Stimulated activated CD8-positive, alpha-beta memory T cell treated with anti-CD3 and anti-CD28 coated beads, Interleukin-12 subunit alpha, Interleukin-12 subunit beta, amount 100 ng/mL, for 24 hours (primary cell): ENCODE data around the gene ADCYAP1R1.

ENCODE experiments used
- DNase-seq: peaks from one replicate; pipeline ENCODE4 v3.0.0-alpha.2; 2020; ENCODE audit errors: extremely low read depth

The ADCYAP1R1 gene

DNA sequence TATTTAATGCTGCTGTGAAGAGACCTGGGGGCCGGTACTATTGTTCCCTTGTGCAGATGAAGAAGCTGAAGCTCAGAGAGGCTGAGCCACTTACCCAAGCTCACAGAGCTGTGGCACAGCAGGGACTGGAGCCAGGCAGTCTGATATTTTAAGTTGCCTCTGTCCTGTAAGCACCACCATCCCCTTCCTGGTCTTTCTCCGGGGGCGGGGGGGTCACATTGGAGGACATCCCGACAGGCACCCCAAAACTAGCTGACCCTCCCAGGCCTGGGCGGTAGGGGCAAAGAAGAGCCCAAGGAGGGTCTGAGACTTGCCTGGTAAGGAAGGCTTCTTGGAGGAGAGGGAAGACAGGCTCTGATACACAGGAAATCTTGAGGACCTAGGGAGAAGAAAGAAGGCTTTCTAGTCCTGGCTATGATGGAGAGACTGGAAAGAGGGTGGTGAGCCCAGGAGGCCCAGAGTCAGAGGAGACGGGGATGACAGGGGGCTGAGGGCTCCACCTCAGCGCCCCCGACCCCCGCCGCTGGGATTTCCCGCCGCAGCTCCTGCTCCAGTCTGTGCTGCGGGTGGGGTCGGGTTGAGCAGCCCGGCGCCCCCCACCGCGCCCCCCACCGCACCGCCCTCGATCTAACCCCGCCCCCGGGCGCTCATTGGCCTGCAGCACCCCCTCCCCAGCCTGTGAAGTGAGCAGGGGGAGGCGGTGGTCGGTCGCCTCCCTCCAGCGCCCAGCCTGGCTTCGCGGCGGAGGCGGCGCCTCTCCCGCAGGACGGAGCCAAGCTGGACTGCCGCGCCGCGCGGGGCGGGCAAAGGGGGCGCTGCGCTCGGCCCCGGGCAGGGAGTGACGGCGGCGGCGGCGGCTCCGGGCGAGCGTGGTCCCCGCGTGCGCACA lies at the start of gene ADCYAP1R1:
Gene ADCYAP1R1, plus strand, starts transcription at position 711 of the 889 bp plus-strand sequence. CDS start 10,957 bp downstream, outside the sequence.
- DNase-seq = no peak

DNA sequence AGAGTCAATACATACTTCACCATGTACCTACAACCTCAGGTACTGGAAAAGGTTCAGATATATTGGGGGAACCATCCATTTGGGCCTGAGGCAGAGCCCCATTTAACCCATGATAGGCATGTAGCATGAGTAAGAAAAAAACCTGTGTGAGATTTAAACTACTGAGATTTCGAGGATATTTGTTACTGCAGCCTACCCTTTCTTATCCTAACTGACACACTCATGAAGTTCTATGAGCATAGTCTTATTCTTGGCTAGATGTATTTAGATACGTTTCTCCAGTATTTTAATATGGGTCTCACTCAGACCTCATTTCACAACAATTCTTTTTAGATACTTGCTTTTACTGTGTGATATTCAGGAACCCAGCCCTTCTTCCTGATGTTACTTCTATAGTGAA lies 49.0 kb upstream of the ADCYAP1R1 start:
- no peak for DNase-seq

DNA sequence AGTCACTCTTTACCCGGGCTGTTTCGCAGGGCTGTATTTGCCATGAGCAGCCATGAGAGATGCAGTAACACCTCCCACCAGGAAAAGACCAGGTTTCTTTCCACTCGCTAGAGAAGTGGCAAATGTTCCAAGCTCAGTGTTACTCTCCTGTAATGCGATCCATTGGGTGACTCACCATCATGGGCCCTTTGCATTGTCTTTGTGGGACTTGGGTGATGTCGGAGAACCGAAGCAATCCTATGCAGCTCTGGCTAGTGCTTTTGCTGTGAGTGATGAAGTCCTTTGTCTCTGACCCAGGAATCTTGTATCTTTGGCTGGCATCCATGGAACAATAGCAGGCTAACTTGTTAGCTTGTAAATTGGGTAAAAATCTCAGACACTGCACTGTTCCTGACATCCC lies 48.4 kb upstream of the ADCYAP1R1 start:
- DNase-seq = no peak

DNA sequence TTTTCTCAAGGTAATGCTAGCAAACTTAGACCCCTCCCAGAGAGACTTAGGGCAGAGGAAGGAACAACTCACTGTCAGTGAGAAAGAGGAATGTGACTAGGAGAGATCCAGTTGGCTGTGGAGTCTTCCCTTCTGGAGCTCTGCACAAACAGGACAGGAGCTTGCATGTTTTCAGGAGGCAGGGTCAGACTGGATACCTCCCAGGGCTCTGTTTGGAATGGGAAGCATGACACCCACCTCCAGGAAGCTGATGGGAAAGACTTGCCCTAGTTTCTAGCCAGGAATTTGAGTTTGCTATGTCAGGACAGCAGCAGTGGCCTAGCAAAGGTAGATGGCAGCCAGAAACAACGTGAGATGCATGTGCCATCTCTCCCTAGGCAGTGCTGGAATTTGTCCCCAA lies 47.7 kb upstream of the ADCYAP1R1 start:
- no peak for DNase-seq

DNA sequence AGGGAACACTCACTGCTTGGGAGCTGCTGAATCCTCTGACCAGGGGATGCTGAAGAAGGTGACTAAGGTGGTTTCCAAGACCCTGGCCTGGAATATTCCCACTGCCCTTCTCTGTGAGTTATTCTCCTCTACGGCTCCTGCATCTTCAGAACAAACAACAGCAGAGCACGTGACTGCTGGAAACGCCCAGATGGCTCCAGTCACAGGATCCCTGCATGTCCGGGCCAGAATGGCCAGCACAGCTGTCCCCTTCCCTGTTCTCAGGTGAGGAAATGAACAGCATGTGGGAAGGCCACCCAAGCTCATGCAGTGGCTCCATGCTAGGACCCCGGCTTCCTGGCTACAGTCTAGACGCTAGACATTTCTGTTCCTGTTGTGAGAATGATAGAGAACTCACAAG lies 45.3 kb upstream of the ADCYAP1R1 start:
- DNase-seq = no peak

DNA sequence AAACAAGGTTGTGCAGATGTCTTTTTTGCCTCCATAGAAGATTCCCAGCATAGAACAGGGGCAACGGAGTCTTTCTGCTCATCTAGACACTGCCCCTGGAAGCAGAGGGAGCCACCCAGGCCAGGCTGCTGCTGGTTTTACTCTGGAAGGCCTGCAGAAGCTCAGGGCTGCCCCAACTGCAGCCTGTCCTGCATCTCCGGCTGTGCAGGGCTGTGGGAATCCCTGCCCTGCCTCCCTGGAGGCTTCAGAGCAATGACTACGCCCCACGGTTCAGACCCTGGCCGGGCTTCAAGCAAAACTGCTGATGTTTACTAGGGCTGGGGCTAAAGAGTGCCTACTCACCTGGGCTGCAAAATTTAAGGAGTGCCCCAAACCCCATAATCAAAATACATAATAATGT lies 44.5 kb upstream of the ADCYAP1R1 start:
- no peak for DNase-seq

DNA sequence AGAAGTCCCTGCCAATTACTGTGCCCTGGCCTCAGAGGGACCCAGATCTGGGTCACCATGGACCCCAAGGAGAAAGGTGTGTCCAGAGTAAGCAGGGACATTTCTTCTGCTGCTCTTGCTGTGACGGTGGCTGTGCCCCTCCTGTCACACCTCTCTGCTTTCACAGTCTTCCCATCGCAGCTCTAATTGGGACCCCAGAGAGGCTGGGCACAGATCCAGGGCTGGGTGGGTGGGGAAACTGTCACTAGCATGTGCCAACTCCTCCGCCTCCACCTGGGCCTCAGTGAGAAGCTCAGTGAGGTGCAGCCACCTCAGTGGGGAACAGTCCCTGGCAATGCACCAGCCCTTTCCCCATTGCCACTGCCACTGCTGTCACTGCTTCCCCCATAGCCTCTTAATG lies 37.3 kb upstream of the ADCYAP1R1 start:
- no peak for DNase-seq

DNA sequence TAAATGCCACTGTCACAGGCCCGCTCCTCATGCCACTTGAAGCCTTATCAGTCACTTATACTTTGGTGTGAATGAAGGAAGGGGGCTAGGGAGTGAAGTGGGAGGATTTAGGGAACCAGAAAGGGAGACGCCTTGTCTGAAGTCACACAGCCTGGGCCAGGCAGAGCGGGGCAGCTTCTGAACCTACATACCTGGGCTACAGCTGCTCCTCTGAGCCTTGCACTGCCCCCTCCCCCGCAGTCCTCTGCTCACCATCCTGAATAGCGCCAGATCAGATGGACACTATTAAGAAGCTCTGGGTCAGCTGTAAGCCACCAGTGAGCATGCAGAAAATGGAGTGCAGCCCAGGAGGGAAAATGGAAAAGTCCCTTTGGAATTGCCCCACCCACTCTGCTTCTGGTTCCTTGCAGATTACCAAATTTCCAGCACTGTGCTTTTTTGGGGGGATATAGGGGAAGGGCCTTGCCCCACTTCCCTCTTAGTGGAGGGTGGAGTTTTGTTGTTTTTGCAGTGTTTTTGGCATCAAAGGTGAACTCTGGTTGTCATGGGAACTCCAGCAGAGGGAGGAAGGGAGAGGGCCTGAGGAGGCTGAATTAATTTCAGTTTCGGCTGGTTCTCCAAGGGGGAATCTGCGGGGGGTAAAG lies 35.0 kb upstream of the ADCYAP1R1 start:
- no peak for DNase-seq

DNA sequence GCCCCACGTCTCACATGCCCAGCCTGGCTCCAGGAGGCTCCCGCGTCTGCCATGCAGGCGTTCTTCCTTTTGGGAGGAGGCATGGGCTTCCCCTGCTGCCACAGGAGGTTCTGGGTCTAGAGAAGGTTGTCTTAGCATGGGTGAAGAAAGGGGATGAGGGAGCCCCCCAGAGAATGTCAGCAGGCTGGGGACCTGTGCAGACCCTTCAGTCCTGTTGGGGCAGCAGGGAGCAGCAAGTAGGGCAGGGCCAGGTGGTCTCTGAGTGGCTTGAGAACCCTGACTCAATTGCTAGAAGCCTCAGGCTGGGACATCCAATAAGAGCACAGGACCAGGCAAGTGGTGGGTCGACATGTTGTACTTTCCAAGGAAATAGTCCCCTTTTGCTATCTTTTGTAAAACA lies 34.4 kb upstream of the ADCYAP1R1 start:
- no peak for DNase-seq

DNA sequence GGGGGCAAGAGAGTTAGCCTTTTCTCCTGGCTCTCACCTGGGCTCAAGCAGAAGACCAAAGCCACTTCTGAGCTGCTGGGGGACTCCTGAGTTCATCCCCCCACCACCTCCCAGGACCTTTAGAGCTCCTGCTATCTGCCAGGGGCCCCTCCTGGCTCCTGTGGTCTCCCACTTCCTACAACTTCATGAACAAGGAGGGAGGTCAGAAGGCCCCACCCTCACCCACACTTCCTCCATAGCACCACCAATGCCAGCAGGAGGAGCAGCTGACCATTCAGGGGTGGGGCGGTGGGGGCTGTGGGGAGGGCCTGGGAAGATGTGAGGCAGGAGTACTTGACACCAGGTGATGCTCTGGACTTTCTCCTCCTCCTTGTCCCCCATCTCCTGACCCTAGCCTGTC lies 32.6 kb upstream of the ADCYAP1R1 start:
- DNase-seq = no peak

DNA sequence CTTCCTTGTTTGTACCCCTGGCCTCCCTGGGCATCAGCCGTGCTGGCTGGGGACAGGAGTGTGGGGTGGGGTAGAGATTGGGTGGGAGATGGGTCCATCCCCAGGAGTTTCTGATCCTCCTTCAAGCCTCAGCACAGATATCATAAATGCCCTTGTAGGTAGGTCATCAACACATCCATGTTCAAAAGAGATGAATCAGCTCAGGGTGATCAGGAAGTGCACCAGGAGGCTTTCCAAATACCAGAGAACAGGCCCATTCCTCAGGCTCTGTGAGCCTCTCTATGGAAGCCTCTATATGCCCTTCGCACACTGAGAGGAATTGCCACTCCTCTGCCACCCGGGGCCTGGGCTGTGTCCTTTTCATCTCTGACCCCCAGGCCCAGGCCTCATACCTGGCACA lies 31.9 kb upstream of the ADCYAP1R1 start:
- DNase-seq = no peak

DNA sequence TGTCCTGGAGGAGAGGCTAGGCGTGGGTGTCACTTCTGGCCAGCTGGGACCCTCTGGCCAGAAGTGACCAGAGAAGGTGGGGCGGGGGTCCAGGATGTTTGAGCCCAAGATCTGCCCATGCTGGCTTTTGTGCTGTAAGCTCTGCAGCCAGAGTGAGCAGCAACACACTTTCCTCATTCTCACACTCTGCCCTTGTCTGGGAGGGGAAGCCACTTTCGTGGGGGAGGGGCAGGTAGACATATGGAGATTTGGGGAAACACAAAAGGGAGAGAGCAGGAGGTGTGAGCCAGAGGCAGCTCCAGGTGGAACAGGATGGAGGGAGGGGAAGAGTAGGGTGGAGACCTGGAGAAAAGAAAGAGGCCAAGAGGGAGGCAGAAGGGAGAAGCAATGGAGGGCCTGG lies 31.5 kb upstream of the ADCYAP1R1 start:
- no peak for DNase-seq

DNA sequence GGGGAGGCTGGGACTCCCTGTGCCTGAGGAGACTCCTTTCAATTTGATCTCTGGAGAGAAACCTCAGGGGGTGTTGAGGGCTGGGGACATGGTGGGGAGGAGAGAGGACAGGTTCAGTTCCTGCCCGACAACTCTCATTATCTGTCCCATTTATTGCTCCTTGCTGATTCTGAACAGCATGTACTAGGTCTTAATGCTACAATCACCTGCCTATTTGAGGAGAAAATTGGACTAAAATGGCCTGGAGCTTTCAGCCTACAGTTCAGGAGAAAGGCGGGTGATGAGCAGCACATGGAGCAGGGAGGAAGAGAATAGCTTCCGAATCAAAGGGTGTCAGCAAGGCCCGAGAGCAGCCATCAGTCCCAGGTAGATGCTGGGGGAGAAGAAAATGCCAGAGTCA lies 30.0 kb upstream of the ADCYAP1R1 start:
- no peak for DNase-seq

DNA sequence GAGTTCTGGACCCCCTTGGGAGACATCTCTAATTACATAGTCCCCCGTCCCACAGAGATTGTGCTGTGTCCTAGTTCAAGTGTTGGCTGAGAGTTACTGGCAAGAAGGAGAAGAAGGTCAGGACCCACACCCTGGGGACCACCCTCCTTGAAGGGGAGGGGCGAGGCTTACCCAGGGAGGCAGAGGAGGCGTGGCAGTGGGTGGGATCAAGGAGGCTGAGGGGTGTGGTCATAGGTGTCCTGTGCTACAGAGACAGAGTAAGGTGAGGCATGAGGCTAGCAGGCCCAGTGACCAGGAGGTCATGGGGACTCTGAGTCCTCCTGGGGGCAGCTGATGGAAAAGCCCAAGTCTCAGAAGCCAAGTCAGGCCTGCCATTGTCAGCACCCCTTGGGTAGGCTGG lies 29.4 kb upstream of the ADCYAP1R1 start:
- DNase-seq = no peak

DNA sequence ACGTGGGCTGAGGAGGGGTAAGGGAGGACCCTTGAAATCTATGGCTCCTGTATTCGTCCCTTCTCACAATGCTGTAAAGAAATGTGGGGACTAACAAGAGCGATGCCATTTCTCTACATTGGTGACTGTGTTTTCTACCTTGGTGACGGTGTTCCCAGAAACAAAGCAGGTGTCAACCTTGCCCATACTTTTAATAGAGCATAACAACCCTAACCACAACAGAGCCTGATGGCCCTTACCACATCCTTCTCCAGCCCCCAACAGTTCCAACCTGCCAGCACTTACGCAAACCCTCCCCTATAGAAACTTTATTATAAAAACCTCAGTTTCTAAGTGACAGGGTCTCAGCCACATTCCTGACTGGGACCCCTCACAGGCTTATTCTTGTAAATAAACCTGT lies 28.2 kb upstream of the ADCYAP1R1 start:
- DNase-seq = no peak

DNA sequence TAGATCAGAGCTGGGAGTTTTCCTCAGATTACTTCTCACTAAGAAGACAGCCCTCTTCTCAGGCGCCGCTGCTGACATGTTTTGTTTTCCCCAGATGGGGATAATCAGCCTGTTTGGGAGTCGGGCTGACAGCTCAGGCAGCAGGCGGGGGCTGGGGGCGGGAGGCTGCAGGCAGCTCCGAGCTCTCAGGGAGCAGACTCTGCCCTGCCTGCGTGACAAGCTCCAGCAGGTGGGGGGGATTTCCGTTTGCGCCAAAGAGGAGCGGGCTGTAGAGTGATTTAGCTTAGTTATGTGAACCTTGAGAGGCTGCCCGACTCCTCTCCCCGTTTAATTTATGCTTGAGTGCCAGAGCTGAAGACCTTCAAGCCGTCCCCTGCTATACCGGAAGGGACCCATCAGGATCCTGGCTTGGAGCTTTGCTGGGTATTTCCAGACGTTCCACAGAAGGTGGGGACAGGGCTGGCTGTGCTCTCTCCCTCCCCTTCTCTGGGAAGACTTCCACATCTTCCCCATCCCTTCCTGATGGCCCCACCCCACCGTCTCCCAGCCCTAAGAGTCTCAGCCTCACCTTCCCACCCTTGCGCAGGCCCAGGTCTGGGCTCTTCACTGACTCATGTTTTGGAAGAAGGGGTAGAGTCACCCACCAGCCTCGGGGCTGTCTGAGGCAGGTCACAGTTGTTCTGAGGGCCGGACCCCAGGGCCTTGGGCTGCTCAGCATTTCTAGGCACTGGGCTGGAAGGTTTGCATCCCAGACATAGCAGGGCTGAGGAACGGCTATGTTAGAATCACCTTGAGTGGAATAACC lies 24.7 kb upstream of the ADCYAP1R1 start:
- DNase-seq = no peak

DNA sequence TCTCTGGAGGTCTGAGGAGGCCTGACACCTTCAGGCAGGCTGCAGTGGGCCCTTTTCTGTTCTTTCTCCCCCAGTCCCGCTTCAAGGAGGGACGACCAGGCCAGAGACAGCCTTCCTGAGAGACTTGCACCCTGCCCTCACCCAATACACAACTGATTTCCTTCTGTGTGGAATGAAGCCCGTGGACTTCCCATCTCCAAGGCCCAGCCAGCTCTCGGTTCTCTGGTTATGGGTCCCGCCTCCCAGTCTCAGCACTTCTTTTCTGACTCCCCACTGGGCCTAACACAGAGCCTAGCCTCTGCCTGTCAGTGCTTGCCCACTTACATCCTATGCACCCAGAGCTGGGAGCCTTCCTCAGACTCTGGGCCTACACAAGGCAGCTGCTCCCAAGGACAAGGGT lies 24.1 kb upstream of the ADCYAP1R1 start:
- no peak for DNase-seq

DNA sequence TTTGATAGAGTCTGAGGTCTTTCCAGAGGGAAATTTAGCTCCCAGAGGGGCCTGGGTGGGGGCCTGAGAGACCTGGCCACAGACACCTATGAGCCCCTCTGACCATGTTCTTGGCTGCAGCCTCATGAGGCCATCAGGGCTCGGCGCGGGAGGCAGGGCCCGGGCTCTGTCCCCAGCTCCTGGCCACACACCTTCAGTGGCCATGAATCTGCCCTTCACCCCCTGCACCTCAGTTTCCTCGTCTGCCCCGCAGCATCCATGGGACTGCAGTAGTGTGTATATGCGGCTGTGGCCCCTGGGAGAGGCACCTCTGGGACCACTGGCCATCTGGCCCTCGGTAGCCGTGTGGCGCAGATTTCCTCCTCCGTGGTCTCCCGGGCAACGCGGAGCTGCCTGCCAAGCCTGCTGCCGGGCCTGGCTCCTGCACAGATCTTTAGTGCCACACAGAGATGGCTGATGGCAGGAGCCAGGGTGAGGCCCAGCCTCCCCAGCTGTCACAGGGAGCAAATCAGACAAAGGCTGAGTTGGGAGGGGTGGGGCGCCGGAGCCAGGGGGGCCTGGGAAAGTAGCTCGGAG lies 23.6 kb upstream of the ADCYAP1R1 start:
- DNase-seq = no peak

DNA sequence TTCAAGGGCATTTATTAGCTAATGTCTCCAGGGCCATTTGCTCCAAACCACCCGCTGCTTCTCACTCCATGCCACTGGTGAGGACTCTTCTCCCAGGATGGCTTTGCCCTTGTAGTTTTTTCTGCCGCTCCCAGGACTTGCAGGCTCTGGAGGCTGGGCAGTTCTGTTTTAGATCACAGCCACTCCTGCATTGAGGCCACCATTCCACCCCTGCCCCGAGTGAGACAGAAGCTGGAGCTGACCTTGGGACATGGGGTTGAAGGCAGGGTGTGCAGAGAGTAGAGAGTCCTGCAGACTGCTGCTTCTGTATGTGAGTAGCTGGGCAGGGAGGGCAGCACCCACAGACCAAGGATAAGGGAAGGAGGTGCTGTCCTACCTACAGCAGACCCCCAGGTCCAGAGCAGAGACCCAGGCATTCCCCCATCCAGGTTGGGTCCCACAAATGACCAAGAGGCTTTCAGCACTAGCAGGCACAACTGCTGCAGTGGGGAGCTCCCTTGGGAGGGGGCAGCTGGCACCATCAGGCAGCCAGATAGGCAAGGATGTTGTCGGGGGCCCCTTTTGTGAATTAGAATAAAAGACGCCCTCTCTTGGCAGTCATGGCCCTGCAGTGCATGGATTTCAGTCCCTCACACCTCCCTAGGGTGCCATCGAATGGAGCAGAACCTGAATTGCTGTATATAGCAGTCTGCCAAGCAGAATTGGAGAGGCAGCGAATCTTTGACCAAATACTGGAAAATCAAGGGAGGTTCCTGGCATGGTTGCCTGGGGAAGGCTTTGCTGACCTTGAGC lies 22.7 kb upstream of the ADCYAP1R1 start:
- no peak for DNase-seq

DNA sequence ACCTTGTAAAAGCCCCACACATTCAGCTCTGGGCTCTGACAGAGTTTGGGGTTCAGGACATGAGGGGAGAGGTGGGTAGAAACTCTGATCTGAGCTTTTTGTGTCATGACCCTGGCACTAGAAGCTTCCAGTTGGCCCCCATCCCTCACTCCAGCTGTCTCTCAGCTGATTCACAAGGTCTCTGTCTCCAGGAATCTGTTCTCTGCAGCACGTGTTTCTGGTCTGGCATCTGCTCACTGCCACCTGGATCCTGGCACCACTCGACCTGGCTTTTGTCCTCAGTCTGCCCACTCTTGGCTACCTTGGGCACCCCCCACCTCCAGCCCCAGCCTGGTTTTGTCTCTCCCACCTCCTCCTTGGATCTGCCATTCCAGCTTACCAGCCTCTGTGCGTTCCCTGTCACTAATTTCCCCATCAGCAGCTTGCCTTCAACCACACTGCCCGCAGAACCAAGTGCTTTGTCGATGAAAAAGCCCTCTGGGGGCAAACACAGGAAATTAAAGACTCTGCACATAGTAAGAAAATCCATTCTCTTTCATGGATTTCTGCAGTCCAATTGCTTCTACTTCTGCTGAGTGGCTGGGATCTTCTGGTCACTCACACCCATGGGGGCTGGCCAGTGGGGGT lies 18.3 kb upstream of the ADCYAP1R1 start:
- no peak for DNase-seq

DNA sequence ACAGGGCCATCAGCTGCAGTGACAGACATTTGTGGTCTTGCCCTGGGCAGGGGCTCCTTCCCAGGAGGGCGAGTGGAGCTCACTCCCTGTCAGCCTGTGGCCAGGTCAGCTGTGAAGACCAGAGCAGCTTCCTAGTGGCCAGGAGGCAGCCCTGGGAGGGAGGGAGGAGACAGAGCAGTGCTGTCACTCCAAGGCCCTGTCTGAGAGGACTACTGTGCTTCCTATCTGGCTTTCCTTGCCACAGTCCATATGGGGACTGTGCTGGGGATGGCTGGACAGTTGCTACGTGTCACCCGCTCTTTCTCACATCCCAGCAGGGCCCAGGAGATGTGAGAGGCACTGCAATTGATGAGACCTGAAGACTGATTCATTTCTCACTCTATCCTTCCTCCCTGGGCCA lies 15.2 kb upstream of the ADCYAP1R1 start:
- DNase-seq = no peak
